Neuronal stem cell (in vitro differentiated cells): ENCODE results near the gene SH2D3A.
A peak's percentile ranks its signal among the peaks of the same experiment; 100 is the strongest.
"Not testable (repeated sequence)": the region's sequence is repeated elsewhere in the genome, so short reads cannot be mapped to it uniquely, and the experiment has no call there.

Experiments
- DNase-seq: peaks from one replicate; pipeline ENCODE4 v3.0.0-alpha.2; 2013; ENCODE audit warnings: low spot score
- H2AFZ ChIP-seq: one replicate; pipeline ENCODE4 v1.6.1; 2013; ENCODE audit warnings: mild to moderate bottlenecking, low read length, inconsistent platforms
- H2AK5ac ChIP-seq: 2 replicates; pipeline ENCODE4 v1.6.1; 2013; ENCODE audit warnings: low read depth, mild to moderate bottlenecking, inconsistent platforms, low read length, moderate library complexity, mixed read lengths
- H2BK120ac ChIP-seq: 2 replicates; pipeline ENCODE4 v1.6.1; 2013; ENCODE audit warnings: low read depth, mild to moderate bottlenecking, inconsistent platforms, low read length, moderate library complexity, mixed read lengths
- H2BK12ac ChIP-seq: one replicate; pipeline ENCODE4 v1.6.1; 2013; ENCODE audit warnings: low read length, inconsistent platforms
- H2BK15ac ChIP-seq: 2 replicates; pipeline ENCODE4 v1.6.1; 2013; ENCODE audit warnings: mild to moderate bottlenecking, low read length, inconsistent platforms, mixed read lengths
- H2BK5ac ChIP-seq: one replicate; pipeline ENCODE4 v1.6.1; 2013; ENCODE audit warnings: inconsistent platforms, mild to moderate bottlenecking, low read length, moderate library complexity
- H3K14ac ChIP-seq: one replicate; pipeline ENCODE4 v1.6.1; 2013; ENCODE audit warnings: low read length, inconsistent platforms
- H3K18ac ChIP-seq: 2 replicates; pipeline ENCODE4 v1.6.1; 2013; ENCODE audit warnings: low read length, inconsistent platforms
- H3K23ac ChIP-seq: 2 replicates; pipeline ENCODE4 v1.6.1; 2013; ENCODE audit warnings: low read depth, mild to moderate bottlenecking, mixed read lengths, low read length, inconsistent platforms; ENCODE audit not compliant: poor library complexity
- H3K27ac ChIP-seq: replicated peaks from 3 replicates; pipeline ENCODE4 v1.5.1; 2013; ENCODE audit warnings: low read length, inconsistent platforms
- H3K27me3 ChIP-seq, 3 experiments: 2 replicates each; pipeline ENCODE4 v1.6.1; 2013; ENCODE audit warnings: low read length in 3 of 3, mild to moderate bottlenecking in 2 of 3, inconsistent platforms in 1 of 3, low read depth in 1 of 3, mixed read lengths in 1 of 3, moderate library complexity in 1 of 3; ENCODE audit not compliant: control insufficient read depth in 3 of 3, insufficient read depth in 3 of 3
- H3K36me3 ChIP-seq, 2 donors: replicated peaks in 1 of 2; 2 replicates each; pipeline ENCODE4 v1.6.1; 2013; ENCODE audit warnings: low read length in 2 of 2; ENCODE audit not compliant: control insufficient read depth in 2 of 2, insufficient read depth in 2 of 2
- H3K4ac ChIP-seq: 2 replicates; pipeline ENCODE4 v1.6.1; 2013; ENCODE audit warnings: inconsistent platforms, mild to moderate bottlenecking, low read length, moderate library complexity
- H3K4me1 ChIP-seq, 2 donors: 1 replicate in 1 of 2; 2 replicates in 1 of 2; pipeline ENCODE4 v1.6.1; 2013; ENCODE audit warnings: low read length in 2 of 2, low read depth in 1 of 2; ENCODE audit not compliant: control insufficient read depth in 2 of 2, insufficient read depth in 1 of 2
- H3K4me2 ChIP-seq: one replicate; pipeline ENCODE4 v1.6.1; 2013; ENCODE audit warnings: mild to moderate bottlenecking, low read length, inconsistent platforms; ENCODE audit not compliant: insufficient read depth, poor library complexity, severe bottlenecking
- H3K4me3 ChIP-seq, 2 donors: 2 replicates each; pipeline ENCODE4 v1.5.1; 2013; ENCODE audit warnings: low read length in 2 of 2, mild to moderate bottlenecking in 2 of 2, inconsistent platforms in 1 of 2, moderate library complexity in 1 of 2
- H3K79me1 ChIP-seq: one replicate; pipeline ENCODE4 v1.6.1; 2013; ENCODE audit warnings: low read depth, mild to moderate bottlenecking, inconsistent platforms, low read length, moderate library complexity
- H3K9ac ChIP-seq: one replicate; pipeline ENCODE4 v1.6.1; 2013; ENCODE audit warnings: mild to moderate bottlenecking, low read depth, low read length, inconsistent platforms; ENCODE audit not compliant: poor library complexity
- H3K9me3 ChIP-seq, 2 donors: replicated peaks in 1 of 2; 2 replicates each; pipeline versions ENCODE3 to v1.6.1; 2013; ENCODE audit warnings: low read length in 2 of 2, mild to moderate bottlenecking in 2 of 2, inconsistent platforms in 1 of 2, low read depth in 1 of 2, mixed read lengths in 1 of 2, moderate library complexity in 1 of 2; ENCODE audit not compliant: control insufficient read depth in 2 of 2, insufficient read depth in 1 of 2
- H4K8ac ChIP-seq: one replicate; pipeline ENCODE4 v1.6.1; 2013; ENCODE audit warnings: low read depth, mild to moderate bottlenecking, inconsistent platforms, low read length, moderate library complexity
- H4K91ac ChIP-seq: one replicate; pipeline ENCODE4 v1.6.1; 2013; ENCODE audit warnings: low read length, low read depth, mild to moderate bottlenecking, inconsistent platforms; ENCODE audit not compliant: poor library complexity
- WGBS, 2 donors: extraction: QIAGEN DNeasy Blood & Tissue Kit; methylation state at CpG; one replicate each; pipeline ENCODE4 v1.1.7; 2013; ENCODE audit warnings: missing lambda C conversion rate in 2 of 2, mixed read lengths in 1 of 2; ENCODE audit not compliant: insufficient read length in 2 of 2, insufficient replicate concordance in 1 of 2; ENCODE audit errors: extremely low coverage in 2 of 2; 5-methylcytosine and 5-hydroxymethylcytosine counted together

SH2D3A gene

GRCh38 chr19:6772028-6772865 lies 5.0 kb upstream of the SH2D3A start, which contains the start of gene VAV1:
VAV1 (plus strand) TSS chr19:6772708; CDS start chr19:6772808, 100 bp downstream.
- no peak within 1 kb of the TSS for H3K4me3 ChIP-seq
- H3K27me3 ChIP-seq, result peaks cover 0 to 13% (median 11%) of the 10 kb centered on the region in 3 experiments
- H3K79me1 ChIP-seq, result no peaks in the 10 kb centered on the region
- no peak within 1 kb of the TSS for H3K27ac ChIP-seq
- peak within 1 kb of the TSS; percentile 69 for H2AFZ ChIP-seq
- peaks cover 0 to 3% of the 10 kb centered on the region in 2 donors for H3K4me1 ChIP-seq
- H3K18ac ChIP-seq, result peak within 1 kb of the TSS; percentile 52
- no peaks in the 10 kb centered on the region for H3K9me3 ChIP-seq
- H2AK5ac ChIP-seq, result peak within 1 kb of the TSS; percentile 75
- no peak within 1 kb of the TSS for H3K14ac ChIP-seq
- peak within 1 kb of the TSS; percentile 63 for H2BK12ac ChIP-seq
- H3K9ac ChIP-seq, result peak within 1 kb of the TSS; percentile 50
- H2BK15ac ChIP-seq, result peak within 1 kb of the TSS; percentile 19
- no CpG with 5 or more reads among the region's 25 CpGs for WGBS, 2 donors
- no peak within 1 kb of the TSS for H3K4me2 ChIP-seq
- no peak within 1 kb of the TSS for H3K4ac ChIP-seq
- peak within 1 kb of the TSS; percentile 81 for H3K23ac ChIP-seq
- DNase-seq, result no peak
- H4K8ac ChIP-seq, result no peak within 1 kb of the TSS
- H2BK5ac ChIP-seq, result peak within 1 kb of the TSS; percentile 29
- H3K36me3 ChIP-seq, result no peaks in the 10 kb centered on the region
- peak within 1 kb of the TSS; percentile 28 for H2BK120ac ChIP-seq
- H4K91ac ChIP-seq, result no peak within 1 kb of the TSS

GRCh38 chr19:6771648-6772027 lies 4.4 kb upstream of the SH2D3A start:
- H2AK5ac ChIP-seq, H3K4ac ChIP-seq, H2BK15ac ChIP-seq, H3K18ac ChIP-seq, H2AFZ ChIP-seq, H3K14ac ChIP-seq, H2BK12ac ChIP-seq, H3K9me3 ChIP-seq, H3K27ac ChIP-seq, H3K4me3 ChIP-seq, H4K8ac ChIP-seq, DNase-seq, H2BK120ac ChIP-seq, H3K9ac ChIP-seq, H2BK5ac ChIP-seq, H3K4me2 ChIP-seq, H3K79me1 ChIP-seq, H4K91ac ChIP-seq, H3K23ac ChIP-seq, H3K4me1 ChIP-seq, H3K36me3 ChIP-seq: not testable (repeated sequence)
- WGBS, 2 donors, result no CpG with 5 or more reads among the region's 7 CpGs
- H3K27me3 ChIP-seq, result peaks cover 0 to 19% (median 17%) of the 10 kb centered on the region in 3 experiments

DNA sequence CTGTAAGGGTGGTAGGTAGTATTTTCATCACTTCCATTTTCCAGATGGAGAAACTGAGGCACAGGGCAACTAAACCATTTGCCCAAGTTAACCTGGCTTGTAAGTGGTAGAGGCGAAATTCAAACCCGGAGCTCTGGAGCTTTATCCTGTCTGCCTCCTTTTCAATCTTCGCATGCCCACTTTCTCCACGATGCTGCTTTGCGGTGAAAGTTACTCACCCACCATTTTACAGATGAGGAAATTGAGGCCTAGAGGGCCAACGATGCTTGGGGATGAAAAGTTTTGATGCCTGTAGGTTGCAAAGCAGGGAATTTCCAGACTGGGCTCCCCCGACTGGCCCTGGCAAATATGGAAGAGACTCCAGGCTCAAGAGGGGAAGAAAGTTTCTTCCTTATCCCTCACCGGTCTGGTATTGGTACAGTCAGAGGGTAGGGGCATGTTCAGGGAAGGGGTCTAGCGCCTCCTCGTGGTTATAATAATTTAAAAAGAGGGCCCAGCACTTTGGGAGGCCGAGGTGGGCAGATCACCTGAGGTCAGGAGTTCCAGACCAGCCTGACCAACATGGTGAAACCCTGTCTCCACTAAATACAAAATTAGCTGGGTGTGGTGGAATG lies 1.9 kb upstream of the SH2D3A start:
- no peak overlapping the region for H3K27ac ChIP-seq
- no peak overlapping the region for H2BK12ac ChIP-seq
- no peak overlapping the region for H4K91ac ChIP-seq
- no CpG with 5 or more reads among the region's 11 CpGs for WGBS, 2 donors
- H3K27me3 ChIP-seq, result peaks cover 0 to 30% (median 27%) of the 10 kb centered on the region in 3 experiments
- no peak overlapping the region for H3K4me3 ChIP-seq
- H3K79me1 ChIP-seq, result no peaks in the 10 kb centered on the region
- H3K9ac ChIP-seq, result no peak overlapping the region
- H3K14ac ChIP-seq, result no peak overlapping the region
- H2BK5ac ChIP-seq, result no peak overlapping the region
- peaks cover 0 to 6% of the 10 kb centered on the region in 2 donors for H3K4me1 ChIP-seq
- no peak overlapping the region for H3K4me2 ChIP-seq
- H2BK15ac ChIP-seq, result no peak overlapping the region
- H4K8ac ChIP-seq, result no peak overlapping the region
- no peak overlapping the region for H3K23ac ChIP-seq
- H3K18ac ChIP-seq, result no peak overlapping the region
- DNase-seq, result no peak
- no peak overlapping the region for H2AK5ac ChIP-seq
- no peak overlapping the region for H3K4ac ChIP-seq
- no peak overlapping the region for H2AFZ ChIP-seq
- H2BK120ac ChIP-seq, result no peak overlapping the region
- H3K36me3 ChIP-seq, result no peaks in the 10 kb centered on the region
- H3K9me3 ChIP-seq, result peaks cover 0 to 2% of the 10 kb centered on the region in 2 donors

DNA sequence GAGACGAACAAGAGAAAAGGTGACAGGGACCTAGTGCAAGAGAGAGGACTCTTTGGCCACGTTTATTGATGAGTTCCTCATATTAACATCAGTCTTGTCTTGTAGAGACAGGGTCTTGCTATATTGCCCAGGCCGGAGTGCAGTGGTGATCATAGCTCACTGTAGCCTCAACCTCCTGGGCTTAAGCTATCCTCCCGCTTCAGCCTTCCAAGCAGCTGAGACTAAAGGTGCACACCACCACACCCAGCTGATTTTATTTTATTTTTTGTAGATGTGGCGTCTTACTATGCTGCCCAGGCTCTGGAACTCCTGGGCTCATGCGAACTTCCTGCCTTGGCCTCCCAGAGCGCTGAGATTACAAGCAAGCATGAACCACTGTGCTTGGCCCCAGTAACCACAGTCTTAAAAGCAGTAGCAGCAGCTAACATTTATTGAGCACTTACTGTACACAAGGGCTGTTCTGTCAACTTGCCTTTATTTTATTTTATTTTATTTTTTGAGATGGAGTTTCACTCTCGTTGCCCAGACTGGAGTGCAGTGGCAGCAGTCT lies 1.1 kb upstream of the SH2D3A start:
- Histone ChIP-seq H4K8ac (no peak overlapping the region), H3K23ac (no peak overlapping the region), H2BK120ac (no peak overlapping the region), H3K9me3 (peaks cover 0 to 2% of the 10 kb centered on the region in 2 donors), H3K79me1 (no peaks in the 10 kb centered on the region), H3K4me1 (peaks cover 0 to 6% of the 10 kb centered on the region in 2 donors), H3K9ac (no peak overlapping the region), H3K14ac (no peak overlapping the region), H3K4me2 (no peak overlapping the region), H3K4me3 (no peak overlapping the region), H2AK5ac (no peak overlapping the region), H3K27me3 (peaks cover 0 to 30% (median 27%) of the 10 kb centered on the region in 3 experiments), H2AFZ (peak overlapping the region; percentile 21), H2BK5ac (no peak overlapping the region), H3K36me3 (no peaks in the 10 kb centered on the region), H4K91ac (no peak overlapping the region), H3K27ac (no peak overlapping the region), H3K4ac (no peak overlapping the region), H2BK15ac (no peak overlapping the region), H2BK12ac (no peak overlapping the region), H3K18ac (no peak overlapping the region)
- no peak for DNase-seq
- WGBS, 2 donors, result no CpG with 5 or more reads among the region's 8 CpGs
